K562 treated with DMSO at 1 percent for 12 hours (cell line): ENCODE data around the gene RAPGEF2. TPM values are rescaled to one million over a fixed set of nuclear protein-coding genes. Genes with fewer than 3 reads are reported as not detected.

Experiments
- total RNA-seq: library from RNA; unstranded; fragments of 300-600 nt; gene quantifications from 2 replicates; pipeline ENCODE4 v1.2.3, GENCODE V29; 2022; ENCODE audit not compliant: insufficient read depth

Gene RAPGEF2
- 5.1 and 38.3 TPM in 2 replicates for total RNA-seq

GRCh38 chr4:159102622-159103383 lies at the start of gene RAPGEF2:
Gene RAPGEF2, plus strand, starts transcription at chr4:159103079. Its CDS starts 1,084 bp downstream, at chr4:159104163.

